Esophagus muscularis mucosa (tissue), 4 donors: Measurements from ENCODE around the gene ARHGDIB. TPM values are rescaled to one million over a fixed set of nuclear protein-coding genes. Genes with fewer than 3 reads are reported as not detected.
A peak's percentile ranks its signal among the peaks of the same experiment; 100 is the strongest.

Source experiments
- DNase-seq: peaks from one replicate; pipeline ENCODE4 v3.0.0-alpha.2; 2017; ENCODE audit errors: extremely low spot score
- H3K27ac ChIP-seq, 4 donors: fragments of 200-600 bp; sonication (generic); replicated peaks in 1 of 4; 1 replicate in 3 of 4; 2 replicates in 1 of 4; pipeline ENCODE4 v1.5.1; 2016 to 2019; ENCODE audit warnings: mild to moderate bottlenecking in 1 of 4
- H3K27me3 ChIP-seq, 4 donors: fragments of 200-600 bp; sonication (generic); one replicate each; pipeline versions ENCODE4 v1.5.1 to v1.6.0; 2016 to 2019
- H3K36me3 ChIP-seq, 4 donors: fragments of 200-600 bp; sonication (generic); one replicate each; pipeline ENCODE4 v1.5.1; 2016 to 2019
- H3K4me1 ChIP-seq, 4 donors: fragments of 200-600 bp; sonication (generic); one replicate each; pipeline ENCODE4 v1.5.1; 2016 to 2019
- H3K4me3 ChIP-seq, 4 donors: fragments of 200-600 bp; sonication (generic); 1 replicate in 2 of 4; 2 replicates in 2 of 4; pipeline ENCODE4 v1.5.1; 2016 to 2019; ENCODE audit warnings: mild to moderate bottlenecking in 4 of 4, moderate library complexity in 1 of 4
- H3K9me3 ChIP-seq, 4 donors: fragments of 200-600 bp; sonication (generic); 1 replicate in 3 of 4; 2 replicates in 1 of 4; pipeline ENCODE4 v1.5.1; 2016 to 2019
- CTCF ChIP-seq, 3 experiments: fragments of 200-600 bp in 2 of 3; fragments of 450-650 bp in 1 of 3; sonication (generic) in 2 of 3; IDR thresholded peaks; one replicate each; pipeline ENCODE4 v1.5.1; 2017 to 2019; ENCODE audit warnings: antibody characterized with exemption in 3 of 3, mild to moderate bottlenecking in 2 of 3, moderate library complexity in 1 of 3
- EP300 ChIP-seq: sonication (generic); formaldehyde crosslinking; IDR thresholded peaks from one replicate; pipeline ENCODE4 v1.6.1; 2017; ENCODE audit warnings: antibody characterized with exemption
- POLR2A ChIP-seq: fragments of 450-650 bp; IDR thresholded peaks from one replicate; pipeline ENCODE4 v1.6.1; 2017; ENCODE audit warnings: antibody characterized with exemption, moderate library complexity, mild to moderate bottlenecking, low read depth
- POLR2AphosphoS5 ChIP-seq, 2 donors: sonication (generic); formaldehyde crosslinking; IDR thresholded peaks; one replicate each; pipeline ENCODE4 v1.6.1; 2017; ENCODE audit warnings: antibody characterized with exemption in 2 of 2
- WGBS: methylation state at CpG from one replicate; pipeline ENCODE4 v1.1.5; 2018; 5-methylcytosine and 5-hydroxymethylcytosine counted together
- intact Hi-C: fragments of 100-400 bp; cut with DNase I; formaldehyde crosslinking; loops from one replicate; pipeline ENCODE4 v1.15.1; 2023
- total RNA-seq, 4 donors: library from RNA; depleted of rRNA; stranded (reverse); fragments of >200 nt; gene quantifications; one replicate each; pipeline versions ENCODE4 v1.1.0 to v1.2.1, GENCODE V29; 2016

ARHGDIB gene
- total RNA-seq, 4 donors from 2014 or later: 43.6 to 123 (median 84.5) TPM

DNA sequence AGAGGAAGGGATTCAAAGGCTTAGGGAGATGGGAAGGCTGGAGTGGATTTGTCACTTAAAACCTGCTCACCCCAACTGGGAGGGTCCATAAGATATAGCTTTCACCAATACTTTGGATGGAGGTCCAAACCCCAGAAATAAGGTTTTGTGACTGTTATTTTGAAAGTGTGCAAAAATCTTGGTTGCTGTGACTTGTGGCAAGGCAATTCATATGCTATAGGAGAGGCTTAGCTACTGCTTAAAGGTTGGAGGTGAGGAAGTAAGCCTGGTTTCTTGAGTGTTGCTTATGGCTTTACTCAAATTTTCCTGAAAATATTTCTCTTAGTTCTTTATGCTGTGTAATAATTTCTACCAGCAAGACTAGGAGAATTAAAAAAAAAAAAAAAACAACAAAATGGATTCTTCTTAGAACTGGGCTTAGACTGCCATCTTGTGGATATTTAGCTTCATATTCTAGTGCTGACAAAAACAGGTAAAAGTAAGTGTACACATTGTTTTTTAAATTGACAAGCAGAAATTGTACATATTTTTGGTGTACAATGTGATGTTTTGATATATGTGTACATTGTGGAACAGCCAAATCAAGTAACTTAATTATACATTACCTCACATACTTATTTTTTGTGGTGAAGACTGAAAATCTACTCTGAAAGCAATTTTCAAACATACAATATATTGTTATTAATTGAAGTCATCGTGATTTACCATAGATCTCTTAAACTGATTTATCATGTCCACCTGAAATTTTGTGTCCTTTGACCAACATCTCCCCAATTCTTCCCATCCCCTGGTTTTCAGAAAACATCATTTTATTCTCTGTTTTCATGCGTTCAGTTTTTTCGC, 34.4 kb upstream of the ARHGDIB start:
- H3K27me3 ChIP-seq: no peaks in the 10 kb centered on the region
- TF ChIP-seq EP300 (no peak), POLR2A (no peak), CTCF (IDR thresholded peaks at IDR 0.05) (peak; percentile 64 to 76 (median 69)), POLR2AphosphoS5 (IDR thresholded peaks at IDR 0.05) (no peak)
- no peak for DNase-seq
- 88% methylated on average over 3 of the region's 3 CpGs for WGBS
- peaks cover 6 to 38% (median 29%) of the 10 kb centered on the region in 4 donors for H3K4me1 ChIP-seq
- H3K9me3 ChIP-seq: no peaks in the 10 kb centered on the region
- H3K27ac ChIP-seq: peak overlapping the region; percentile 47 to 68 (median 56)
- no peaks in the 10 kb centered on the region for H3K36me3 ChIP-seq
- intact Hi-C loops: loop anchor here (1.0 to 5.0 kb wide), 3 partner anchors 44 to 364 kb away; no protein-coding TSS in a partner anchor
- no peak overlapping the region for H3K4me3 ChIP-seq

DNA sequence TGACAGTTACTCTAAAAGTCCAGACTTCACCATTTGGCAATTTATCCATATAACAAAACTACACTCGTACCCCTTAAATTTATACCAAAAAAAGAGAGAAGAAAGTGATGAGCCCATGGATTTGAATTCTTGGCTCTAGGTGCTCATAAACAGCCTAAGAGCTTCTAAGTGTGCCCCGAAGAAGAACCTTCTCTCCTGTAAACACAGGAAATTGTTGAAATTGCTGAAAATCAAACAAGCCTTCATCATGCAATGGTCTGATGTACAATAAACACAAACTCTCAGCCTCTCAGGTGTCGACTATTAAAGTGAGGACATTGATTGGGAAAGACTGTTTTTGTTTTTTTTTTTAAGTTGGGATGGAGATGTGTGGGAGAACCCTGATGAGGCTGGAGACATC, 33.2 kb upstream of the ARHGDIB start:
- Histone ChIP-seq H3K27me3 (no peaks in the 10 kb centered on the region), H3K4me1 (peaks cover 6 to 36% (median 28%) of the 10 kb centered on the region in 4 donors), H3K36me3 (no peaks in the 10 kb centered on the region), H3K27ac (peak overlapping the region; percentile 47 to 68 (median 56)), H3K9me3 (no peaks in the 10 kb centered on the region), H3K4me3 (no peak overlapping the region)
- DNase-seq: no peak
- intact Hi-C loops: loop anchor here (5.0 kb wide), 3 partner anchors 42 to 362 kb away; no protein-coding TSS in a partner anchor
- 36% methylated on average over 3 of the region's 3 CpGs for WGBS
- TF ChIP-seq CTCF (IDR thresholded peaks at IDR 0.05) (no peak), POLR2AphosphoS5 (IDR thresholded peaks at IDR 0.05) (no peak), POLR2A (no peak), EP300 (no peak)

- Histone ChIP-seq H3K27ac (peak overlapping the region; percentile 47 to 68 (median 56)), H3K27me3 (no peaks in the 10 kb centered on the region), H3K36me3 (no peaks in the 10 kb centered on the region), H3K4me3 (no peak overlapping the region), H3K4me1 (peaks cover 6 to 30% (median 26%) of the 10 kb centered on the region in 4 donors), H3K9me3 (no peaks in the 10 kb centered on the region)
- WGBS: 66% methylated on average over 4 of the region's 4 CpGs
- DNase-seq: no peak
- intact Hi-C loops: loop anchor here (5.0 kb wide), 1 partner anchor 61 kb away; no protein-coding TSS in a partner anchor
- no peak for TF ChIP-seq POLR2AphosphoS5 (IDR thresholded peaks at IDR 0.05)
- TF ChIP-seq EP300: no peak
- no peak for TF ChIP-seq CTCF (IDR thresholded peaks at IDR 0.05)
- no peak for TF ChIP-seq POLR2A
Observed at GRCh38 chr12:14993537-14994266, 32.3 kb upstream of the ARHGDIB start.

DNA sequence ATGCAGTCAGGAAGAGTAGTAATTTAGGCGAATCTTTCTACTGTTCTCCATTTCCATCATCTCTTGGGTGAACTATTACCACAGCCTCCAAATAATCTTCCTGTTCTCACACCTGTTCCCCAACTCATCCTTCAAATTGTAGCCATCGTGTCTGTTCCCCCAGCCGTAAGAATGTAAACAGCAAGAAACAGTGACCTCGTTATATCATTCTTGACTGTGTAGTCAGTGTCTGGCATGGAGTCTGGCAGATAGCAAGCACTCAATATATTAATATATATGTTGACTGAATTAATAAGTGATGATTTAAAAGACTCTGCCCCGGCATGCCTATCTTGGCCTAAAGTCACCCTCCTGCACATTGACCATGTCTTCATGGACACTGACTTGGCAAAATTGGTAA, 31.7 kb upstream of the ARHGDIB start:
- TF ChIP-seq POLR2AphosphoS5 (IDR thresholded peaks at IDR 0.05) (no peak), CTCF (IDR thresholded peaks at IDR 0.05) (no peak), POLR2A (no peak), EP300 (no peak)
- no peak for DNase-seq
- Histone ChIP-seq H3K4me1 (peaks cover 6 to 29% (median 24%) of the 10 kb centered on the region in 4 donors), H3K4me3 (no peak overlapping the region), H3K27me3 (no peaks in the 10 kb centered on the region), H3K36me3 (no peaks in the 10 kb centered on the region), H3K9me3 (no peaks in the 10 kb centered on the region), H3K27ac (no peak overlapping the region)
- WGBS: 66% methylated on average over 5 of the region's 5 CpGs
- intact Hi-C loops: loop anchor here (5.0 kb wide), 1 partner anchor 61 kb away; no protein-coding TSS in a partner anchor
